Measurements from ENCODE around the gene FABP6. TPM values are rescaled to one million over a fixed set of nuclear protein-coding genes. Genes with fewer than 3 reads are reported as not detected.
"Not testable (repeated sequence)": the region's sequence is repeated elsewhere in the genome, so short reads cannot be mapped to it uniquely, and the experiment has no call there.

The FABP6 gene
- under 1 TPM in 1 of 4 donors, not detected in 3; 0.30 TPM for polyA plus RNA-seq (ENCODE audit: insufficient read length in 4 of 4)

GRCh38 chr5:160229190-160229742 lies at the start of gene FABP6:
TSS of gene FABP6 (plus strand) at chr5:160229506. CDS start at chr5:160229558, 52 bp downstream.
- DNase-seq (ENCODE audit: low read depth in 4 of 4, low spot score in 3 of 4) = no peak

GRCh38 chr5:160180931-160181330 lies 48.4 kb upstream of the FABP6 start:
- DNase-seq (ENCODE audit: low read depth in 4 of 4, low spot score in 3 of 4) = no peak

GRCh38 chr5:160181965-160182622 lies 47.2 kb upstream of the FABP6 start:
- no peak for DNase-seq (ENCODE audit: low read depth in 4 of 4, low spot score in 3 of 4)

GRCh38 chr5:160183075-160183474 lies 46.2 kb upstream of the FABP6 start:
- DNase-seq (ENCODE audit: low read depth in 4 of 4, low spot score in 3 of 4) = no peak

GRCh38 chr5:160185626-160186360 lies 43.5 kb upstream of the FABP6 start:
- DNase-seq (ENCODE audit: low read depth in 4 of 4, low spot score in 3 of 4) = no peak

GRCh38 chr5:160186480-160186879 lies 42.8 kb upstream of the FABP6 start:
- no peak for DNase-seq (ENCODE audit: low read depth in 4 of 4, low spot score in 3 of 4)

GRCh38 chr5:160187091-160187490 lies 42.2 kb upstream of the FABP6 start:
- DNase-seq (ENCODE audit: low read depth in 4 of 4, low spot score in 3 of 4) = no peak

GRCh38 chr5:160188141-160189015 lies 40.9 kb upstream of the FABP6 start:
- no peak for DNase-seq (ENCODE audit: low read depth in 4 of 4, low spot score in 3 of 4)

- DNase-seq (ENCODE audit: low read depth in 4 of 4, low spot score in 3 of 4) = no peak
These were observed 36.9 kb upstream of the FABP6 start for GRCh38 chr5:160192424-160192823.

- DNase-seq (ENCODE audit: low read depth in 4 of 4, low spot score in 3 of 4) = not testable (repeated sequence)
These were observed 36.2 kb upstream of the FABP6 start for GRCh38 chr5:160193076-160193475.

- DNase-seq (ENCODE audit: low read depth in 4 of 4, low spot score in 3 of 4) = not testable (repeated sequence)
These were observed 35.5 kb upstream of the FABP6 start for GRCh38 chr5:160193790-160194189.

GRCh38 chr5:160197341-160198144 lies 31.8 kb upstream of the FABP6 start:
- no peak for DNase-seq (ENCODE audit: low read depth in 4 of 4, low spot score in 3 of 4)

- no peak for DNase-seq (ENCODE audit: low read depth in 4 of 4, low spot score in 3 of 4)
These were observed 31.2 kb upstream of the FABP6 start for GRCh38 chr5:160198146-160198545.

GRCh38 chr5:160198841-160199409 lies 30.4 kb upstream of the FABP6 start:
- no peak for DNase-seq (ENCODE audit: low read depth in 4 of 4, low spot score in 3 of 4)

GRCh38 chr5:160199410-160199911 lies 29.8 kb upstream of the FABP6 start:
- peak in 2 of 4 donors; percentile 42 to 48 for DNase-seq (ENCODE audit: low read depth in 4 of 4, low spot score in 3 of 4)

GRCh38 chr5:160207061-160207460 lies 22.2 kb upstream of the FABP6 start:
- no peak for DNase-seq (ENCODE audit: low read depth in 4 of 4, low spot score in 3 of 4)

GRCh38 chr5:160209917-160210316 lies 19.4 kb upstream of the FABP6 start:
- DNase-seq (ENCODE audit: low read depth in 4 of 4, low spot score in 3 of 4) = no peak

GRCh38 chr5:160210606-160211005 lies 18.7 kb upstream of the FABP6 start:
- DNase-seq (ENCODE audit: low read depth in 4 of 4, low spot score in 3 of 4) = no peak

GRCh38 chr5:160211352-160211751 lies 18.0 kb upstream of the FABP6 start:
- DNase-seq (ENCODE audit: low read depth in 4 of 4, low spot score in 3 of 4) = no peak

All from left renal pelvis (tissue), 4 donors.